ENCODE measurements around the gene ALDH16A1. TPM values are rescaled to one million over a fixed set of nuclear protein-coding genes. Genes with fewer than 3 reads are reported as not detected.

ALDH16A1 gene
- polyA plus RNA-seq, 1 donor (not counting 4 experiments of a cell fraction or from before 2014, with no cell fraction given), result 7.1 TPM

DNA sequence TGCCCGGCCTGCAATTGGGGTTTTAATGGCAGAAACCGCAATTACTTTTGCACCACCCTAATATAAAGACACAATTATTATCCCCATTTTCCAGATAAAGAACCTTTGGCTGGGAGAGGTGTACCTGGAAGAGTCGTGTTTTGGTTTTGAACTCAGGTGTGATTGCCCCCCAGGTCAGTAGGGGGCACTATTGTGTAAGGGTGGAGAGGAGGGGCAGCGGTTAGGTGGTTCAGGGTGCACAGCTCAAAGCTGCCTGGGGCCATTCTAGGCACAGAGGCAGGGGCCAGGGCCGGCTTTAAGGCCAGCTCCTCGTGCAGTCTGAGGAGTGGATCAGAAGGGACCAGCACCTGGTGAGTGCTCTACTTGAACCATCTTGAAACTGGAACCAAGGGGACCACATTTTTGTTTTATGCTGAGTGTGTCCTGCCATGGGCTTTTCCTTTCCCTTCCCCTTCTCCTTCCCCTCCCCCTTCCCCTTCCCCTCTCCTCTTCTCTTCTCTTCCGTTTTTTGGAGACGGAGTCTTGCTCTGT, 53.6 kb downstream of the ALDH16A1 start:
- Histone ChIP-seq H3K9me1 (ENCODE audit: control insufficient read depth, extremely low read depth, insufficient read depth, low read length) (no peaks in the 10 kb centered on the region), H2AFZ (ENCODE audit: control insufficient read depth, low read length) (no peak overlapping the region), H3K27me3 (ENCODE audit: control insufficient read depth, extremely low read depth, insufficient read depth, low read length) (no peaks in the 10 kb centered on the region), H3K27ac (ENCODE audit: control insufficient read depth, insufficient read depth, low read length) (no peak overlapping the region), H3K79me2 (ENCODE audit: control insufficient read depth, insufficient read depth, low read length) (no peaks in the 10 kb centered on the region), H3K9ac (ENCODE audit: control insufficient read depth, extremely low read depth, insufficient read depth, low read length) (no peak overlapping the region), H4K20me1 (ENCODE audit: control insufficient read depth, extremely low read depth, insufficient read depth, low read length) (no peaks in the 10 kb centered on the region), H3K4me1 (ENCODE audit: control insufficient read depth, extremely low read depth, insufficient read depth, low read length) (peaks cover under 1% of the 10 kb centered on the region), H3K4me2 (ENCODE audit: control insufficient read depth, extremely low read depth, insufficient read depth, low read depth, low read length) (no peak overlapping the region), H3K9me3 (ENCODE audit: control insufficient read depth, low read depth, low read length) (no peaks in the 10 kb centered on the region), H3K4me3 (ENCODE audit: control insufficient read depth in 2 of 3, extremely low read depth in 1 of 3, insufficient read depth in 2 of 3, low read depth in 1 of 3, low read length in 3 of 3) (no peak overlapping the region), H3K36me3 (ENCODE audit: control insufficient read depth in 2 of 2, extremely low read depth in 1 of 2, insufficient read depth in 2 of 2, low read length in 2 of 2) (no peaks in the 10 kb centered on the region)
- dilution Hi-C loops (cut with MboI; ENCODE audit: extremely low pct_ligation_motif_present, low sequenced_read_pairs), result no loop called here
- peak; percentile 23 for FAIRE-seq
- TF ChIP-seq EZH2 (IDR thresholded peaks at IDR 0.05; ENCODE audit: low read length), result no peak
- TF ChIP-seq, protein P1, sequence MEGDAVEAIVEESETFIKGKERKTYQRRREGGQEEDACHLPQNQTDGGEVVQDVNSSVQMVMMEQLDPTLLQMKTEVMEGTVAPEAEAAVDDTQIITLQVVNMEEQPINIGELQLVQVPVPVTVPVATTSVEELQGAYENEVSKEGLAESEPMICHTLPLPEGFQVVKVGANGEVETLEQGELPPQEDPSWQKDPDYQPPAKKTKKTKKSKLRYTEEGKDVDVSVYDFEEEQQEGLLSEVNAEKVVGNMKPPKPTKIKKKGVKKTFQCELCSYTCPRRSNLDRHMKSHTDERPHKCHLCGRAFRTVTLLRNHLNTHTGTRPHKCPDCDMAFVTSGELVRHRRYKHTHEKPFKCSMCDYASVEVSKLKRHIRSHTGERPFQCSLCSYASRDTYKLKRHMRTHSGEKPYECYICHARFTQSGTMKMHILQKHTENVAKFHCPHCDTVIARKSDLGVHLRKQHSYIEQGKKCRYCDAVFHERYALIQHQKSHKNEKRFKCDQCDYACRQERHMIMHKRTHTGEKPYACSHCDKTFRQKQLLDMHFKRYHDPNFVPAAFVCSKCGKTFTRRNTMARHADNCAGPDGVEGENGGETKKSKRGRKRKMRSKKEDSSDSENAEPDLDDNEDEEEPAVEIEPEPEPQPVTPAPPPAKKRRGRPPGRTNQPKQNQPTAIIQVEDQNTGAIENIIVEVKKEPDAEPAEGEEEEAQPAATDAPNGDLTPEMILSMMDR (optimal IDR thresholded peaks at IDR 0.05 in 1 of 3, IDR thresholded peaks at IDR 0.05 in 1 of 3, conservative IDR thresholded peaks at IDR 0.05 in 1 of 3; ENCODE audit: extremely low read depth in 1 of 3, insufficient read depth in 2 of 3, low read length in 3 of 3), result peak; percentile 88 to 96 (median 91)
- DNase-seq (ENCODE audit: low read depth, low spot score), result no peak

DNA sequence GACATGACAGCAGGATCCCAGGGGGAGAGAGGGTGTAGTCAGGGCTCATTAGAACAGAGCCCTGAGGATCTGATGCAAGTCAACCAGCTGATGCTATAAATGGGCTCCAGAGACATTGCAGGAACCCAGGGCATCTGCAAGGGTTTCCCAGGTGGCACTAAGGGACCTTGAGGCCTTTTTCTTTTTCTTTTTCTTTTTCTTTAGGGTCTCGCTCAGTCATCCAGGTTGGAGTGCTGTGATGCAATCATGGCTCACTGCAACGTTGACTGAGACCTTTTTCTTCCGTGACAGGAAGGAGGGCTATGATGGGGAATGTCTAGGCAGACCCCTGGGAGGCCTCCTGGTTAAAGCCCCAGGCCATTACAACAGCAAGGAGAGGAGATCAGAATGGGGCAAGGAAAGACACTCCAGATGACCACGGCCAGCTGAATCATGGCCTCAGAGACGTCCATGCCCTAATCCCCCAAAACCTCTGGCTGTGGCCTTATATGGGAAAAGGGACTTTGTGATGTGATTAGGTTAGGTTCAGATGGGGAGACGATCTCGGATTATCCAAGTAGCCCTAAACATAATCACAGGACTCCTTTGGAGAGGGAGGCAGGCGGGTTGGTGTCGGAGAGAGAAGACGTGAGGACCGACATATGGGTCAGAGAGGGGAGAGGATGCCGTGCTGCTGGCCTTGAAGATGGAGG, 54.9 kb downstream of the ALDH16A1 start:
- Histone ChIP-seq H3K4me3 (ENCODE audit: control insufficient read depth in 2 of 3, extremely low read depth in 1 of 3, insufficient read depth in 2 of 3, low read depth in 1 of 3, low read length in 3 of 3) (no peak overlapping the region), H2AFZ (ENCODE audit: control insufficient read depth, low read length) (no peak overlapping the region), H3K27me3 (ENCODE audit: control insufficient read depth, extremely low read depth, insufficient read depth, low read length) (no peaks in the 10 kb centered on the region), H4K20me1 (ENCODE audit: control insufficient read depth, extremely low read depth, insufficient read depth, low read length) (no peaks in the 10 kb centered on the region), H3K9ac (ENCODE audit: control insufficient read depth, extremely low read depth, insufficient read depth, low read length) (no peak overlapping the region), H3K4me1 (ENCODE audit: control insufficient read depth, extremely low read depth, insufficient read depth, low read length) (peaks cover 9% of the 10 kb centered on the region), H3K9me3 (ENCODE audit: control insufficient read depth, low read depth, low read length) (no peaks in the 10 kb centered on the region), H3K27ac (ENCODE audit: control insufficient read depth, insufficient read depth, low read length) (no peak overlapping the region), H3K79me2 (ENCODE audit: control insufficient read depth, insufficient read depth, low read length) (no peaks in the 10 kb centered on the region), H3K36me3 (ENCODE audit: control insufficient read depth in 2 of 2, extremely low read depth in 1 of 2, insufficient read depth in 2 of 2, low read length in 2 of 2) (no peaks in the 10 kb centered on the region), H3K9me1 (ENCODE audit: control insufficient read depth, extremely low read depth, insufficient read depth, low read length) (no peaks in the 10 kb centered on the region), H3K4me2 (ENCODE audit: control insufficient read depth, extremely low read depth, insufficient read depth, low read depth, low read length) (no peak overlapping the region)
- FAIRE-seq (no peak), DNase-seq (ENCODE audit: low read depth, low spot score) (no peak)
- dilution Hi-C loops (cut with MboI; ENCODE audit: extremely low pct_ligation_motif_present, low sequenced_read_pairs), result no loop called here
- TF ChIP-seq EZH2 (IDR thresholded peaks at IDR 0.05; ENCODE audit: low read length), result no peak
- TF ChIP-seq, protein P1 (optimal IDR thresholded peaks at IDR 0.05 in 1 of 3, IDR thresholded peaks at IDR 0.05 in 1 of 3, conservative IDR thresholded peaks at IDR 0.05 in 1 of 3; ENCODE audit: extremely low read depth in 1 of 3, insufficient read depth in 2 of 3, low read length in 3 of 3), result no peak
